Mucosa of gallbladder (tissue), 1 donor: ENCODE results near the gene TBCD. TPM values are rescaled to one million over a fixed set of nuclear protein-coding genes. Genes with fewer than 3 reads are reported as not detected.
"Not testable (repeated sequence)": the region's sequence is repeated elsewhere in the genome, so short reads cannot be mapped to it uniquely, and the experiment has no call there.

Experiments
- DNase-seq: peaks from one replicate; pipeline ENCODE4 v3.0.0-alpha.2; 2020; ENCODE audit warnings: low spot score
- total RNA-seq: library from RNA; stranded (reverse); gene quantifications from one replicate; pipeline ENCODE4 v1.2.1, GENCODE V29; 2021
- donor health status: DM: no; HTN: no; CAD: no.

The TBCD gene
- total RNA-seq, 1 donor from 2014 or later = 96.5 TPM

DNA sequence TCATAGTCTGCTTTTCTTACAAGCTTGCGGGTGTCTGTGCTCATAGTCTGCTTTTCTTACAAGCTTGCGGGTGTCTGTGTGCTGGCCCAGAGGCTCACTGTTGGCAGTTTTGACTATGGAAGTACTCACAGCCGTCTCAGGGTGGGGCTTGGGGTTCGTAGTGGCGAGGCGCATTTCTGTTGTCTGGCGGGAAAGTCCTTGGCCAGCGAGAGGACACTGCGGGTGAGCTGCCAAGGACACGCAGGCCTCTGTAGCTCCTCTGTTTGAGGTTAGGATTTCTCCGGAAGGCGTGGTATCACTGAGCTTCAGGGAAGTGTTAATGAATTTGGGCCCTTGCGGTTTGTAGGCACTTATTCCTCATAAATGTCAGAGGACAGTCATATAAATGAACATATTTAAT is 13.5 kb downstream of the TBCD start:
- DNase-seq = no peak

DNA sequence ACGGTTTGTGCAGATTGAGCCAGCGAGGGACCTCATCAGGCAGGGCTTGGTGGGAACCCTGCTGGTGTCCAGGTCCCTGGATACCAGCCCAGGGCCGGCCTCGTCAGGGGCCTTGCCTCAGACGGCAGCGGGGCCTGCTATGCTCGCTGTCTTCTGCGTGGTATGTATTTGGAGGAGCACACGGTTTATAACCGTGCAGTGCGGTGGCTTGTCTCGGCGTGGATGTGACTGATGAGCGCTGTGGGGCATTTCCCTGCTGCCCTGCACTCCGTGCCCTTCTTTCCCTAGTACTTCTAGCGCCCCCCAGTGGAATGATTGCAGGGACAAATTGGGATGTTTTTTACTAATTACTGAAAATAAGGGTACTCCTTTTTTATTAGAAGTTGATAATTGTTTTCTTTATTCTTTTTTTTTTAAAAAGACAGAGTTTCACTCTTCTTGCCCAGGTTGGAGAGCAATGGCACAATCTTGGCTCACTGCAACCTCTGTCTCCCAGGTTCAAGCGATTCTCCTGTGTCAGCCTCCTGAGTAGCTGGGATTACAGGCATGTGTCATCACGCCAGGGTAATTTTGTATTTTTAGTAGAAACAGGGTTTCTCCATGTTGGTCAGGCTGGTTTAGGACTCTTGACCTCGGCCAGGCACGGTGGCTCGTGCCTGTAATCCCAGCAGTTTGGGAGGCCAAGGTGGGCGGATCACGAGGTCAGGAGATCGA is 15.3 kb downstream of the TBCD start:
- no peak for DNase-seq

DNA sequence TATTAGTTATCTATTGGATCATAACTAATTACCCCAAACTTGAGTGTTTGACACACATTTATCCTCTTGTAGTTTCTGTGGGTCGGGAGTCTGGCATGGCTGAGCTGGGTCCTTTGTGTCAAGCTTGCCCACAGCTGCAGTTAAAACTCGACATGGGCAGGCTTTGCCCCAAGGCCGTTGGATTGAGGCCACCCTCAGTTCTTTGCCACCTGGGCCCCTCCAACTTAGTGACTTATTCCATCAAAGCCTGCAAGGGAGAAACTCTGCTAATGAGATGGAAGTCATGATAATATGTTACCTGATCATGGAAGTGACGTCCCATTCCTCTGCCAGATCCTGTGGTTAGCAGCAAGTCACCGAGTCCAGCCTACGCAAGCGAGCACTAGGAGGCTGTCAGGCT is 17.2 kb downstream of the TBCD start:
- no peak for DNase-seq

DNA sequence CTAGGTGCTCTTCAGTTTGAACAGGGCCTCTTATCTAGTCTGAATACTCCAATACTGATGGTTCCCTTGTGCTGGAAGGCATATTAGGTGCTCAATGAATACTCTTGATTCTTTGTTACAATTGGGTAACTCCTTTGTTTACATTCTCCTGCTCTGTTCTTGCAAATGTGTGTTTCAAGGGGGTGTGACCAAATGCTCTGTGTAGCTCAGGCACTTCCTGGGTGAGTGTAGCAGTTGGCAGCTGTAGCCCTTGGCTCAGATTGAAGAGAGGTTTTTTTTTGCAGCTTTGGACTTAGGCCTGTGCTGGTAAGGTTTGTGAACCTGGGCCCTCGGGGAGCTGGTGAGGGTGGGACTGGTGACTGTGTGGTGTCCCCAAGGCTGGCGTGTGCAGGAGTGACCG is 20.2 kb downstream of the TBCD start:
- peak; percentile 74 for DNase-seq

DNA sequence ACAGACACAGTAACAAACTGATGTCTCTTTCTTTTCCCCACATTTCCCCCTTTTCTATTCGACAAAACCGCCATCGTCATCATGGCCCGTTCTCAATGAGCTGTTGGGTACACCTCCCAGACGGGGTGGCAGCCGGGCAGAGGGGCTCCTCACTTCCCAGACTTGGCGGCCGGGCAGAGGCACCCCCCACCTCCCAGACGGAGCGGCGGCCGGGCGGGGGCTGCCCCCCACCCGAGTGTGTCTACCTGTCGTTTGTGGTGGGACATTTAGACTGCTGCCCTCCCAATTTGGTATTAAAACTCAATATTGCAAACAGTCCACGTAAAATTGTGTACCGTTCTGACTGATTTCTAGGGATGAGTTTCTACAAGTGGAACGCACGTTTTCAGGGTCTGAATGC is 22.6 kb downstream of the TBCD start:
- not testable (repeated sequence) for DNase-seq

DNA sequence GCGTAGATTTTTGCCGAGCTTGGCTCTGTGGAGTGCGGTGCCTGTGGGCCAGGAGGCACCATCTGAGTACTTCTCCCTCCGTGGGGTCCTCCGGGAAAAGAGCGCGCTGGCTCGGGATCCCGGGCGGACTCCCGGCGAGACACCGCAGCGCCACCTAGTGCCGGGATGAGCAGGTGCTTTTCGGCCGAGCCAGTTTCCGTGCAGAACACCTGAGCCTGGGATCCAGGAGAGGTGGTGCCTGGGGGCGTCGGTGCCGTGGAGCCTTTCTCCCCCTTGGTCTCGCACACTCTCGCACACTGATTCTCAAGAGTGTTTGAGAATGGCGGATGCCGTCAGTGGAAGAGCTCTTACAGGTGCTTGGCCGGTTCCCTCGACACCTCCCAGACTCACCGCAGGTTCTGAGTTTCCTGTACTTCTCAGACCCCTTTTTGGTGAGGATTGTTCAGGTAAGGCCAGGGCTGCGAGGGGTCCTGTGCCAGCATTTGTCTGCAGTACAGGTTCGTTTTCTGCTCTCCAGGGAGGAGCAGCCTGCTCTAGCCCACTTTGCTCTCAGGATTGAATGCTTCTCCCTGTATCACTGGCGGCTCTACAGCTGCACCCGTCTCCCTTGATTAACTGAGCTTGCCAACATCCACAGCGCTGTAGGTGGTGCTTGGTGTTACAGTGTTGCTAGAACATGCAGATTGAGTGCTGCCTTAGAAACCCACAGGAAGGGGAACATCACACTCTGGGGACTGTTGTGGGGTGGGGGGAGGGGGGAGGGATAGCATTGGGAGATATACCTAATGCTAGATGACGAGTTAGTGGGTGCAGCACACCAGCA is 23.3 kb downstream of the TBCD start:
- peak; percentile 61 for DNase-seq

DNA sequence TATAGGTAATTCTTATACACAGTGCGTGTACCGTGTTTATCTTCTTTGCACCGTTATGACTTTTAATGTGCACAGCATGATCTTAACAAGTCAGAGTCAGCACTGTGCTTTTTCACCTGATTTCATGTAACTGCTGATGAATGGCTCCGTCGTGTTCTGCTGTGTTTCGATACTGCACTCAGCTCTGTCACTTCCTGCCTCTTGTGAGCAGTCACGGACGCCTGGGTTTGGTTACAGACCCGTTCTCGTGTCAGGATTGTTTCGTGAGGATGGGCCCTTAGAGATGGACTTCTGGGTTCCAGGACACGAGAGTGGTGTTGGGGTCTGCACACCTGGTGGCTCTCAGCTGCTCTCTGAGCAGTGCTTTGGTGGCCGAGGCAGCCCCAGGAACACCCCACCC is 24.6 kb downstream of the TBCD start:
- no peak for DNase-seq

DNA sequence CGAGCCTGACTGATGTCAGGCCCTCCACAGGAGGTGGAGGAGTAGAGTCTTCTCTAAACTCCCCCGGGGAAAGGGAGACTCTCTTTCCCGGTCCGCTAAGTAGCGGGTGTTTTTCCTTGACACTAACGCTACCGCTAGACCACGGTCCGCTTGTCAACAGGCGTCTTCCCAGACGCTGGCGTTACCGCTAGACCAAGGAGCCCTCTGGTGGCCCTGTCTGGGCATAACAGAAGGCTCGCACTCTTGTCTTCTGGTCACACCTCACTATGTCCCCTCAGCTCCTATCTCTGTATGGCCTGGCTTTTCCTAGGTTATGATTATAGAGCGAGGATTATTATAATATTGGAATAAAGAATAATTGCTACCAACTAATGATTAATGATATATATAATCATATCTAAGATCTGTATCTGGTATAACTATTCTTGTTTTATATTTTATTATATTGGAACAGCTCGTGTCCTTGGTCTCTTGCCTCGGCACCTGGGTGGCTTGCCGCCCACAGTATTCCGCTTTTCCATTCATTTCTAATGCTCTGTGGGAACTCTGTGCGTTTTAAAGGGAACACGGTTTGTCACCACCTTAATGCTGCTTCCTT is 26.0 kb downstream of the TBCD start:
- not testable (repeated sequence) for DNase-seq

DNA sequence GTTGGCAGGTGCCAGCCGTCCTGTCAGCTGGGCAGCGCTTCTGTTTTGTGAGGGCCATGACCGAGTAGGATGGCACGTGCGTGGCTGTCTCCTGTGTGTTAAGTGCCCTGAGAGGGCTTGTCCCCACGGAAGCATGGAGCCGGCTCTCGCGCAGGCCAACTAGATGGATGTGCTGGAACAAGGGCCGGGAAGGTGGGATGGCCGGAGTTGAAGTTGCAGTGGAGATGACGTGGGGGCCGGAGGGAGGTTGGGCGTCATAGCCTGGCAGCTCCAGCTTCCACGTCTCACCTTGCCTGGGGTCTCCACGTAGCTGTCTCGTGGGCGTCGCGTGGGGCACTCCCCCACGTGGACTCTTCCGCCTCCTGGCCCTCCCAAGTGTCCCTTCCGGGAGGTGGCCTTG is 27.7 kb downstream of the TBCD start:
- DNase-seq = no peak

DNA sequence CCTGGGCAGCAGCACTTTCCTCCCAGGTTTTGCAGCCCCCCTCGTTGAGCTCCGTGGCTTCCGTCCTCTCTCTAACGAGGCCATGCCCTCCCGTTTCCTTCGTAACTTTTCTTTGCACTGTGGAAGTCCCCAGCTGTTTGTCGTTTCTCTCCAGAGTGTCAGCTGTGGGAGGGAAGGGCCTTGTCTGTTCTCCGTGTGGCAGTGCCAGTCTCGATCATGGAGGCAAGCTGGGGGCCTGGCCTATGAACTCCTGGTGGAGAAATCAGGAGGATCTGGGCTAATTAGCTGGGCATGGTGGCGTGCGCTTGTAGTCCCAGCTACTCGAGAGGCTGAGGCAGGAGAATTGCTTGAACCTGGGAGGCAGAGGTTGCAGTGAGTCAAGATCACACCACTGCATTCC is 28.3 kb downstream of the TBCD start:
- no peak for DNase-seq

DNA sequence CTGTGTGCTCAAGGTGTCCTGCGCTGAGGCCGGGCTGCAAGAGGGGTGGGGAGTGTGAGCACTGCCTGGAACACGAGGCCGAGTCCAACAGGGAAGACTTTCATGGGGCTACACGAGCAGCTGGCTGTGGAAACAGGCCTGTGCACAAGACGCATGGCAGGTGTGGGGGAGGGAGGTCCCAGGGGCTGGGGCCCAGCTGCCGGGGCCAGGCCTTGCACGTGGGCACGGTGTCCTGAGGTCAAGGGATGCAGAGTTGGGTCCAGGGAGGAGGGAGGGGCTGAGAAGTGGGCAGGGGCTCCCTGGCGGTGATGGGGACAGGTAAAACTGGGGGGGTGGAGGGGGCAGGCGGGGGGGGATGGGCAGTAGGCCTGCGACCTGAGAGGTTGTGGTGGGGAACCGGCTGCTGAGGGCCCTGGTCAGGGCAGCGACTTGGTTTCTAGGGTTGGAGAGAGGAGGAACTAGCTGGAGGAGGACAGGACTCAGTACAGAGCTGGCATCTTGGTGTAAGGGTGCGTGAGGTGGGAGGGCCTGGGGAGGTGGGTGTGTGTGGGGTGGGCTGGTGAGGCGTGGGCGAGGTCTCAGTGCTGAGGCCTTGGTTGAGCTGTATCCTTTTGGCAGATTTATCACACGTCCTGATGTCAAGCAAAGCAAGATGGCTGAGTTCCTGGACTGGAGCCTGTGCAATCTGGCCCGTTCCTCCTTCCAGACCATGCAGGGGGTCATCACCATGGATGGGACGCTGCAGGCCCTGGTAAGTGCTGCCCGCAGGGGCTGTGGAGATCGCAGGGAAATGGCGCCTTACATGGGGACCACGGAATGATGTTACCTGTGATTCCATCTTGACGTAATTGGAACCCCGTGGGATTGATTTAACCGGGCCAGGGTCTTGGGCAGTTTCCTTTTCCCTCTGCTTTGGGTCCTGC is 29.4 kb downstream of the TBCD start:
- no peak for DNase-seq

DNA sequence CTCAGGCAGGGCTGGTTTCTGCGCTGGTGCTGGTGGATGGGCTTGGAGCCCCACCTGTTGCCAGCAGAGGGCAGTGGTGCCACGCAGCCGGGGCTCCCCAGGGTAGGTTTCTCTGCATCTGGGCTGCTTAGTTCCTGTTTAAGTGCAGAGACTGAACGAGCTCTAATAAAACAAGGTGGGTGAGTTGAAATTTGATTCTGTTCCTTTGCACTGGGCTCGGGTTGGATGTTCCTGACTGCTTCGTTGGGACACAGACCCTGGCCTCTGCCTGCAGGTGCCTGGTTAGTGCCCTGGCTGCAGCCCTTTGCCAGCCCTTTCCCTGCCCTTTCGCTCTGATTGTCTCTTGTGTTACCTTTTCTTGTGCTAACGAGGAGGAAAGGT is 30.0 kb downstream of the TBCD start:
- DNase-seq = peak; percentile 85

DNA sequence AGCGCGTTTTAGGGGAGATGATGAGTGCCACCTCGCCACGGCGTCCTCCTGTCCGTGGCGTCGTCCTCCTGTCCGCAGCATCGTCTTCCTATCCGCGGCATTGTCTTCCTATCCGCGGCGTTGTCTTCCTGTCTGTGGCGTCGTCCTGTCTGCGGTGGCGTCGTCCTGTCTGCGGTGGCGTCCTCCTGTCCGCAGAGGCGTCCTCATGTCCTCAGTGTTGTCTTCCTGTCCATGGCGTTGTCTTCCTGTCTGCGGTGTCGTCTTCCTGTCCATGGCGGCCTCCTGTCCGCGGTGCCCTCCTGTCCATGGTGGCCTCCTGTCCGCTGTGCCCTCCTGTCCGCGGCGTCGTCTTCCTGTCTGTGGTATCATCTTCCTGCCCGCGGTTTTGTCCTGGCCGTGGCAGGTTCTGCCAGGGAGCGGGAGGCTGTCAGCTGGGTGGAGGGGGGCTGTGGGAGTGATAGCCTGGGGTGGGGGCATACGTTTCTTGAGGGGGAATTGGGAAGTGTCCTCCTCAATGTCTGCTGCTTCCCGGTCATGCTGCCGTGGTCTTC is 30.9 kb downstream of the TBCD start:
- no peak for DNase-seq

DNA sequence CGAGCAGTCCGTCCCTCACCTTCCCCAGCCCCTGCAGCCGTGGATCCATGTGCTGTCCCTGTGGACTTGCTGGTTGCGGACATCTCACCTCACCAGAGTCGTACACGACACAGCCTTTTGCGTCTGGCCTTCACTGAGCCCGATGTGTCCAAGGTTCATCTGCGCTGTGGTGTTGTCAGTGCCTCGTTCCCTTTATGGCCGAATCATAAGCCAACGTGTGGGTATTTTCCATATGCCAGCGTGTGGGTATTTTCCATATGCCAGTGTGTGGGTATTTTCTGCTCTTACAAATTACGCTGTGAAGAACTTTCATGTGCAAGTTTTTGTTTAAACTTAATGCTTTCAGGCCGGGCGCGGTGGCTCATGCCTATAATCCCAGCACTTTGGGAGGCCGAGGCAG is 31.6 kb downstream of the TBCD start:
- DNase-seq = no peak

DNA sequence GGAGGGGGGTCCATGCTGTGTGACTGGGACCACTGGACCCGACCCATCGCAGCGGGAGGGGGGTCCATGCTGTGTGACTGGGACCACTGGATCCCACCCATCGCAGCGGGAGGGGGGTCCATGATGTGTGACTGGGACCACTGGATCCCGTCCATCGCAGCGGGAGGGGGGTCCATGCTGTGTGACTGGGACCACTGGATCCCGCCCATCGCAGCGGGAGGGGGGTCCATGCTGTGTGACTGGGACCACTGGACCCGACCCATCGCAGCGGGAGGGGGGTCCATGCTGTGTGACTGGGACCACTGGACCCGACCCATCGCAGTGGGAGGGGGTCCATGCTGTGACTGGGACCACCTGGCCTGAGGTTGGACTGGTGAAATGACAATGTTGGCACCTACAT is 33.7 kb downstream of the TBCD start:
- DNase-seq = not testable (repeated sequence)

DNA sequence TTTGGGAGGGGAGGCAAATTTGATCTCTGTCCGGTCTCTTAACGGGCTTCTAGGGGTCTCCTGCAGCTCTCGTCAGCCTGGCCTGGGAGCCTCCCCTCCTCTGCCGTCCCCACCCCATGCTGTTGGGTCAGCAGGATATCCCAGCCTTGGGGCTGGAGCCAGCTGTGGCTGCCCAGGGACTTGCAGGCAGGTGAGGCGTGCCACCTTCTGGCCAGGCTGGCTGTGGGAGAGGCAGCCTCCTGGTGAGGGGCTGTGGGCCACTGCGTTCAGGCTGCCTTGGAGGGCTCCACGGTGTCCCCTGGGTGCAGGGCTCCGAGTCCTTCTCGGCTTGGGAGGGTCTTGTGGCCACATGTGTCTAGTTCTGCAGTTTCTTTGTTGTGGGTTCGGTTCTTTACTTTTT is 34.6 kb downstream of the TBCD start:
- DNase-seq = no peak

DNA sequence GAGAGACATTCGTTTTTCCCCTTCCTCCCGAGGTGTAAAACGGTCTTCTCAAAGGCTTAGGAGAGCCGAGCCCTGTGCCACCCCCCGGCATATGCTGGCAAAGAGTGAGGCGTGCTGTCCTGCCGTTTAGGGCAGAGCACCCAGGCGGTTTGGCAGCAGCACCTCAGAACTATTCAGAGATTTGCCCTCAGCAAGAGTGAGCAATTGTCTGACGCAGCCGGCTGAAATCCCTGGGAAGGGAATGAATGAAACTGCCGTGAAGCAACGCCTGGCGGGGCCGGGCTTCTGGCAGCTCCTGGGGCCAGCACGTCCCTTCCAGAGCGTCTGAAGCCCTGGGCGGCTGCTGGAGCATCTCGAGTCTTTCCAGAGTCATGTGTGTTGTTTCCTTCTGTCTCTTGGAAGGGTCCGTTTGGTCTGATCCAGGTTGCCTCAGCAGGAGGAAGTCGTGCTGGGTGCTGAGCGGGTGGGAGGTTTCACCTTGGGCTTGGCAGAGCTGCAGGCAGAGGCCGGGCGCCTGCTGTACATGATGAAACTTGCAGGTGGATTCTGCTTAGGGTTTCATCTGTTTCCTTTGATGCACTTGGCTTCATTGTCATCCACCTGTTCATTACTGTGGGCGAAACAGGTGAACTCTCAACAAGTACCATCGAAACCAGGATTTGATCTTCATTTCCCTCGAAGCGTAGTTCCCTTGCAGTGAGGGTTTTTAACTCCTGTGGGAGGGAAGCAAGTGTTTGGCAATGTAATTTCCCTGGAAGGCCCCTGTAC is 35.4 kb downstream of the TBCD start:
- no peak for DNase-seq

DNA sequence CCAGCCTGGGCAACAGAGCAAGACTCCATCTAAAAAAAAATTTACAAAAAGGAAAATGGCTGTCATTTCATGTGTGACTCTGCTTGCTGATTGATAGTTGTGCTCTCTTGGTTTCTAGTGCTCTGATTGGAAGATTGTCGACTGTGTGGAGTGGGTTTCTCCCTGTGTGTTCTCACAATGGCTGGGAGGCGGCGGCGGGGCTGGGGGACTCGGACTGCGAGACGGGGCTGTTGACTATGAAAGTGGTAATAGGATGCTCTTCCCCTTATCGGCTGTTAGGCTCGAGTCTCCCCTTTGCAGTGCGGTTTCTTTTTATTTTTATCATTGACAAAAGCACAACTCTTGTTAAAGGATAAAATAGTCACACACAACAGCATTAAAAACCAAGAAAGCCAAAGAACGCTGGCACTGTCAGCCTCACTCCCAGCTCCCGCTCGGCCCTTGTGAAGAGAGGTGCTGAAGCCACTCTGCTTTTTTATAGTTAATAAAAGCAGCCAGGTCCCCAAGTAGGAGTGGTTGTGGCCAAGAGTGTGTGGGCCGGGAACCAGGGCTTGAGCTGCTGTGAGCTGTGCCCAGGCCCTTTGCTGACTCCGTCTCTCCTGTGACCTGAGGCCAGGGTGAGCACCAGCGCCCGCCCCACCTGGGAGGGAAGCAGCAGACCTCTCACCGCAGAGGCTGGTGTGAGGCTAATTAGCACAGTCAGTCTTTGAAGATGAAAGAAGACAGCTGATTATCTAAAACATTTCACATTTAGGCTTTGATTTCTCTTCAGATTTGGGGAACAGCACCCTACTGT is 36.5 kb downstream of the TBCD start:
- DNase-seq = no peak

DNA sequence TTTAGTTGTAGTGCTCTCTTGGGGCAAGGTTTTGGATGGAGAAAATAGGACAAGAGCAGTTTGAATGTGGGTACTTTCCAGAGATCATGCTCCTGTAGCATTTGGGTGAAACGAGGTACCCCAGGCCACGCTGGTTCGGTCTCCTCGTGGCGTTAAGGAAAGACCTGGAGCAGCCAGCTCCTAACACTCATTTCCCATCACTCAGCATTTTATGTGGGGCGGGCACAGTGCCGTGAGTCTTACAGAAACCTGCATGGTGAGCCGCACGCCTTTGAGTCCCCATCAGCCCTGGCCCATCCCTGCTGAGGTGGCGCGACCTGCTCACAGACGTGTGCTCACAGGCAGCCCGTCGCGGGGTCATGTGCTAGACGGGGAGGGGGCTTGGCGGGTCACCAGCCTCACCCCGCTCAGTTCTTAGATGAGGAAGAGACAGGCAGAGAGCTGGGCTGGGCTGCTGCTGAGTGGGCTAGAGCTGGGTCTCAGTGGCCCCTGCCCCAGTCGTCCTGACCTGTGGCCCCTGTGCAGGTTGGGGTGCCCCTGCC is 37.3 kb downstream of the TBCD start:
- DNase-seq = no peak

DNA sequence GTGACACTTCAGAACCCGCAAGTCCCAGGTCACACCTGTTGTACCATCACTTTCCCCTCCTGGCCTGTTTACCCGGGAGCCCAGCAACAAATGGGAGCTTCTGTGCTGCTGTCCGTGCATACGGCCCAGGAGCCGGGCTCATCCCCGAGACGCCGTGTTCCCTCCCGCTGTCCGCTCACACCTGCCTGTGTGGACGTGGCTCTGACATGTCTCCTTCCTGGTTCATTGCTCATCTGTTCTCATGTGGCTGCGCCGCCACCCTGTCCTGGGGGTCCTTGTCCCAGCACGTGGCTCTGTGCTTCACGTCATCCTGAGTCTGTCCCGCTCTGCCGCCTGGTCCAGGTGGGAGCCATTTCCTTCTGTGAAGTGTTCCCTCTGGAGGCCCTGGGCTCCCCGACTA is 37.9 kb downstream of the TBCD start:
- no peak for DNase-seq
